Muscle layer of colon (tissue), 2 donors: ENCODE data around the gene TRIM33.
"Not testable (repeated sequence)": the region's sequence is repeated elsewhere in the genome, so short reads cannot be mapped to it uniquely, and the experiment has no call there.

ENCODE experiments used
- H3K27ac ChIP-seq: one replicate; pipeline ENCODE4 v1.7.0; 2013; ENCODE audit warnings: low read depth, mild to moderate bottlenecking, low read length, moderate library complexity
- H3K27me3 ChIP-seq, 2 donors: one replicate each; pipeline ENCODE4 v1.7.0; 2013; ENCODE audit warnings: low read length in 2 of 2, mild to moderate bottlenecking in 2 of 2; ENCODE audit not compliant: insufficient read depth in 2 of 2, control insufficient read depth in 1 of 2
- H3K36me3 ChIP-seq: one replicate; pipeline ENCODE4 v1.7.0; 2013; ENCODE audit warnings: mild to moderate bottlenecking, low read length; ENCODE audit not compliant: insufficient read depth
- H3K4me1 ChIP-seq: one replicate; pipeline ENCODE4 v1.7.0; 2013; ENCODE audit warnings: mild to moderate bottlenecking, low read length; ENCODE audit not compliant: insufficient read depth
- H3K4me3 ChIP-seq, 2 donors: one replicate each; pipeline ENCODE4 v1.7.0; 2013; ENCODE audit warnings: low read length in 2 of 2, low read depth in 1 of 2, mild to moderate bottlenecking in 1 of 2, moderate library complexity in 1 of 2
- H3K9ac ChIP-seq: one replicate; pipeline ENCODE4 v1.7.0; 2013; ENCODE audit warnings: low read length
- H3K9me3 ChIP-seq: one replicate; pipeline ENCODE4 v1.7.0; 2013; ENCODE audit warnings: mild to moderate bottlenecking, low read length
- donor health status: abdominal sarcoma.
- donor health status: Adenocarcinoma of cecum.

TRIM33 gene

GRCh38 chr1:114390361-114390760 is 120.6 kb downstream of the TRIM33 start:
- no peak overlapping the region for H3K9ac ChIP-seq
- no peak overlapping the region for H3K4me3 ChIP-seq
- H3K36me3 ChIP-seq: peaks cover 5% of the 10 kb centered on the region
- no peaks in the 10 kb centered on the region for H3K4me1 ChIP-seq
- no peak overlapping the region for H3K27ac ChIP-seq
- H3K9me3 ChIP-seq: no peaks in the 10 kb centered on the region
- H3K27me3 ChIP-seq: no peaks in the 10 kb centered on the region

GRCh38 chr1:114388432-114389003 is 122.5 kb downstream of the TRIM33 start:
- no peak overlapping the region for H3K9ac ChIP-seq
- no peak overlapping the region for H3K4me3 ChIP-seq
- no peaks in the 10 kb centered on the region for H3K4me1 ChIP-seq
- no peaks in the 10 kb centered on the region for H3K9me3 ChIP-seq
- H3K36me3 ChIP-seq: no peaks in the 10 kb centered on the region
- no peak overlapping the region for H3K27ac ChIP-seq
- H3K27me3 ChIP-seq: no peaks in the 10 kb centered on the region

- not testable (repeated sequence) for H3K27ac ChIP-seq, H3K27me3 ChIP-seq, H3K9me3 ChIP-seq, H3K9ac ChIP-seq, H3K4me1 ChIP-seq, H3K4me3 ChIP-seq, H3K36me3 ChIP-seq
Observed at GRCh38 chr1:114387585-114387984, 123.4 kb downstream of the TRIM33 start.

- no peak overlapping the region for H3K9ac ChIP-seq
- H3K27me3 ChIP-seq: no peaks in the 10 kb centered on the region
- H3K9me3 ChIP-seq: no peaks in the 10 kb centered on the region
- H3K36me3 ChIP-seq: no peaks in the 10 kb centered on the region
- no peaks in the 10 kb centered on the region for H3K4me1 ChIP-seq
- H3K4me3 ChIP-seq: no peak overlapping the region
- H3K27ac ChIP-seq: no peak overlapping the region
Observed at GRCh38 chr1:114387010-114387360, 124.0 kb downstream of the TRIM33 start.

GRCh38 chr1:114386129-114387009 is 124.6 kb downstream of the TRIM33 start:
- Histone ChIP-seq H3K27ac (no peak overlapping the region), H3K9ac (no peak overlapping the region), H3K27me3 (no peaks in the 10 kb centered on the region), H3K36me3 (no peaks in the 10 kb centered on the region), H3K4me3 (no peak overlapping the region), H3K9me3 (no peaks in the 10 kb centered on the region), H3K4me1 (no peaks in the 10 kb centered on the region)

- Histone ChIP-seq H3K27ac (no peak overlapping the region), H3K9me3 (no peaks in the 10 kb centered on the region), H3K4me1 (no peaks in the 10 kb centered on the region), H3K9ac (no peak overlapping the region), H3K4me3 (no peak overlapping the region), H3K27me3 (no peaks in the 10 kb centered on the region), H3K36me3 (no peaks in the 10 kb centered on the region)
Observed at GRCh38 chr1:114384922-114385321, 126.1 kb downstream of the TRIM33 start.

- no peaks in the 10 kb centered on the region for H3K27me3 ChIP-seq
- no peak overlapping the region for H3K27ac ChIP-seq
- H3K4me1 ChIP-seq: no peaks in the 10 kb centered on the region
- H3K36me3 ChIP-seq: no peaks in the 10 kb centered on the region
- H3K9me3 ChIP-seq: no peaks in the 10 kb centered on the region
- H3K9ac ChIP-seq: no peak overlapping the region
- H3K4me3 ChIP-seq: no peak overlapping the region
Observed at GRCh38 chr1:114379987-114380386, 131.0 kb downstream of the TRIM33 start.

- H3K9ac ChIP-seq: no peak overlapping the region
- H3K4me1 ChIP-seq: no peaks in the 10 kb centered on the region
- H3K36me3 ChIP-seq: no peaks in the 10 kb centered on the region
- H3K4me3 ChIP-seq: no peak overlapping the region
- no peaks in the 10 kb centered on the region for H3K27me3 ChIP-seq
- no peaks in the 10 kb centered on the region for H3K9me3 ChIP-seq
- H3K27ac ChIP-seq: no peak overlapping the region
Observed at GRCh38 chr1:114379358-114379757, 131.6 kb downstream of the TRIM33 start.

- H3K36me3 ChIP-seq: no peaks in the 10 kb centered on the region
Observed at GRCh38 chr1:114377356-114377755, 133.6 kb downstream of the TRIM33 start.

GRCh38 chr1:114369930-114370329 is 141.1 kb downstream of the TRIM33 start:
- Histone ChIP-seq H3K9ac (no peak overlapping the region), H3K4me3 (no peak overlapping the region), H3K9me3 (no peaks in the 10 kb centered on the region), H3K27me3 (no peaks in the 10 kb centered on the region), H3K4me1 (peaks cover 16% of the 10 kb centered on the region), H3K36me3 (no peaks in the 10 kb centered on the region), H3K27ac (no peak overlapping the region)

More at GRCh38 chr1:114377356-114377755, 133.6 kb downstream of the TRIM33 start:
- H3K9me3 ChIP-seq: no peaks in the 10 kb centered on the region
- H3K4me1 ChIP-seq: no peaks in the 10 kb centered on the region
- H3K27ac ChIP-seq: no peak overlapping the region
- H3K4me3 ChIP-seq: no peak overlapping the region
- no peak overlapping the region for H3K9ac ChIP-seq
- H3K27me3 ChIP-seq: no peaks in the 10 kb centered on the region

GRCh38 chr1:114369266-114369919 is 141.6 kb downstream of the TRIM33 start:
- H3K4me1 ChIP-seq: peaks cover 16% of the 10 kb centered on the region
- H3K4me3 ChIP-seq, H3K9me3 ChIP-seq, H3K9ac ChIP-seq, H3K27me3 ChIP-seq, H3K36me3 ChIP-seq, H3K27ac ChIP-seq: not testable (repeated sequence)
